ENCODE data around the gene CDH23.

The CDH23 gene

DNA sequence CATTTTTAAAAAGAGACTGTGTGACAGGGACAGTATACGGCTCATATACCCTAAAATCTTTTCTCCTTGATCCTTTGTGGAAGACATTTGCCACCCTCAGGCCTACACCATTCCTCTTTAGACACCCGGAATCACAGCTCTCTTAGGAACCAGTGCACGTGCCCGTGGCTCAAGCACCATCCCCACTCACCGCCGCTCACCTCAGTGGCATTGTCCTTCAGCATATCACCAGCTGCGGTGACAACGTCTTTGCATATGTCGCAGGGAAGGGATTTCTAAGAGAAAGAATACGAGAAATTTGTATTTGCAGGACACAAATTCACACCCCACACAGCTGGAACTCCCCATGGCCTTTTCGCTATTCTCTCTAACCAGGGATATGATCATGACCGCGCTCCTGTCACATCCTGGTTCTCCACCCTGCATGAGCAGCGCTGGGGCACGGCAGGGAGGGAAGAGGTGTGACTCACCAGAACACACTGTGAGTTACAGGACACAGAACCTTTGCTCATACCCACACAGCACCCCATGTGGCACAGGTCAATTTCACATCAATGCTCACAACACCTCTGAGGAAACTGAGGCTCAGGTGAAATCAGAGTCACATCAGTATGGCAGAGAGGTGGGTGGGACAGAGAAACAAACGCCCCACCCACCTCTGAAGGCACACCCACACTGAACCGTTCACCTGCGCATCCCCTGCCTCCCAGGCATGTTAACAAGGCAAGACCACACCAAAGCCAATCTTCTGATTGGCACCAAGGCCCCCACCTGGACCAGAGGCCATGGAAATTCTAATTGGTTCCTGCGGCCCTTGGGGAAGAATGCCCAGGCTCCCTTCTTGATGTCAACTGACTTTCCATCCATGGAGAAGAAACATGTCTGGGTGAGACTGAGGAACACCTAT is 435.2 kb downstream of the CDH23 start:
- DNase-seq = no peak

DNA sequence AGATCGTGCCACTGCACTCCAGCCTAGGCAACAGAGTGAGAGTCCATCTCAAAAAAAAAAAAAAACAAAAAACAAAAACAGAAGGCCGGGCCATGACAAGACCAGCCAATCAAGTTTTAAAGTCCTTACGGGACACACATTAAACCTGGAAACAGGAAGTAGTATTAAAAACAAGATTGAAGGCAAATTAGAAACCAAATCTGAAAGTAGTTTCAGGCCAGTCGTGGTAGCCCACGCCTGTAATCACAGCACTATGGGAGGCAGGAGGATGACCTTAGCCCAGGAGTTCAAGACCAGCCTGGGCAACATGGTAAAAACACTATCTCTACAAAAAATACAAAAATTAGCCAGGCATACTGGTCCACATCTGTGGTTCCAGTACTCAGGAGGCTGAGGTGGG is 436.2 kb downstream of the CDH23 start:
- no peak for DNase-seq

DNA sequence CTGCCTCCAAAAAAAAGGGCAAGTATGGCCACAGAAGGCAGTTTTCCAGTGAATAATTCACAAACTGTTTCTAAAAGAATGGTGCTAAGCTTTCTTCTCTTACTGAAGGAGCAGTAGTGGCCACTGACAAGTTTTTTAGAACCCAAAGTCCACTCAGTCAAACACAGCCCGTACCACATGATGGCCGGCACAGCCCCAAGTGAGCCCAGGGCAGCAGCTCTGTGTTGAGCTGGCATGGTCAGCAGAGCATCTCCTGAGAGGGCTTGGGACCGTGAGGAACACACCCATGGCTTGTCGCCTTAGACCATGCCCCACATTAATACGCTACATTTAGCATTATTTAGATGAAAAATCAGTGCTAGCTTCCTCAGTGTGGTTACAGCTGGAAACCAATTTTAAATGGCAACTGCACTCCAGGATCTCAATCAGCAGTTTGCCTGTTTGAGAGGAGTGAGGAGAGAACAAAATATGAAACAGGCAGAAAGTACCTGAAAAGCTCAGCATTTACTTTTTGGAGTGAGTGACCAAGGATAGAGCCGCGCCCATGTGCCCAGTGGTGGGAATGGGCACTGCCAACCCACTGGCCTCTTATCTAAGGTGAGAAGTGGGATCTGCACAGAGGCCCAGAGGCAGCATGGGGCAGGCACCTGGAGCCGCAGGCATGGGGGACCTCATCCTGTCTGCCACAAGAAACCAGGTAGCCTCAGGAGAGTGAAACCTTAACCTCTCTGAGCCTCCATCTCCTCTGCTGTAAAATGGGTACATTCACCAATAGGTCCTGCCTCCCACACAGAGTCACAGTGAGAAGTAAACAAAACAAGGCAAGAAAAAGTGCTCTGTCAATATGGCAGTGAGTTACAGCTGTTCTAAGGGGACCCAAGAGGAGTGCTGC is 437.0 kb downstream of the CDH23 start:
- no peak for DNase-seq

DNA sequence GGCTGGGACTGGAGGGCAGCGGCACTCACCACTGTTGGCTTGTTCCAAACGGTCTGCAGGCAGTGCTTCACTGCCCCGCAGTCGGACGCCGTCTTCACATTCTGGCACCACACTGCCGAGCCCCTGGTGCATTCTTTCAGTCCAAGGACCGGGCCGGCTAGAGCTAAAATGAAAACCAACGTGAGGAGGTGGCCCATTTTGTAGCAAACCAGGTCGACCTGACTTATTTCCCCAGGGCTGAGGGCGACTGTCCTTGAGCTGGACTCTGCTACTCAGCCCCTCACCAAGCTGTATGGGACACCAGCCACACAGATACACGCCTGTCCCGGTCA is 437.6 kb downstream of the CDH23 start:
- DNase-seq = no peak

DNA sequence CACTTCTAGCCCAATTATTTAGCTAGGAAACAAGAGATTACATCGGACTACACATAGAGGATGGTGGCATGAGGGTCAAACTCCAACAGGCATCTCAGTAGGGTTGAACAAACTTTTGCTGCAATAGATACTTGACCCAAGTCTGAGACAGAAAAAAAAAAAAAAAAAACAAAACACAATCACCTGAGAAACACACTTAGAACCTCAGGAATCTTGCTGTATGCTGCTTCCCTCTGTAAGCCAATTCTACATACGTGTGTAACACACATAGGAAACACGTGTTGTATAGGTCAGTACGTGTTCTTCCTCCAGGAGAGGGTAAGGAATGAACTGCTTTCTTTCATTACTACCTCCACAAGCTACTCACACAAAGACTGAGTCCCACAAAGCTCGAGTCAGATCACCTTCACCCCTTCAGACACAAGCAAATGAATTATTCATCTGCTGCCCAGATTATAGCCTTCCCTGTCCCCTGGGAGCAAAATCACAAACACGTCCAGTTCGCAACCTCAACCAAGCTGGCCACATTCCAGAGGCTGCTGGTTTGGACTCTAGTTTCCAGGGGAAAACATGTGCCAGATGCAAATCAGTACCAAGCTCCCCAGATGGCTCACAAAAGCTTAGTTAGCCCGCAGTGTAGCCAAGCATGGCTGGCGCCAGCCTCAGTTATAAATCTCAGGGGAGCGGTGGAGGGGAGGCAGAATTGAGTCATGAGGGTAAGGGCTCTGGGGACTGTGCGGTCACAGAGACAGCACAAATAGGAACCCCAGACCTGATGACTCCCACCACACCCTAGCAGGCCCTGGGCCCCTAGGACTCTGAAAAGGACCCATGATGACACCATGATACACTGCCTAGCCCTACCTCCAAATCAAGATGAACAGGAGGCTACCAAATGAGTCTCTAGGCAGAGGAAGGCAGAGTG is 439.2 kb downstream of the CDH23 start:
- peak; percentile 55 for DNase-seq

DNA sequence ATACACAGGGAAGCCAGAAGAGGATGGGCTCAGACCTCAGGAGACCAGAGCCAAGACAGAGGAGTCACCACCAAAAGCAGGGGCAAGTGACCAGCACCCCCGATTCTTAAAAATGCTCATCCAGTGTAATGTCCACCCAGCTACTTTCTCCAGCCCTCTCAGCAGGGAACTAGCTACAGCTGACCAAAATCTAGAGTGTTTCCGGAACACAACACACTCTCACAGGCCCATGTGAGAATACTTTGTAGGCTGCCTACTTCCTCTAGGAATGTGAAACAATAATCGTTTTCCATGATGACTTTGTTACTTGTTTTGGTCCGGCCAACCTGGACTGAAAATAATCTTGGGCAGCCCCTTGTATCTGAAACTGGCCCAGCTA is 439.9 kb downstream of the CDH23 start:
- DNase-seq = no peak

DNA sequence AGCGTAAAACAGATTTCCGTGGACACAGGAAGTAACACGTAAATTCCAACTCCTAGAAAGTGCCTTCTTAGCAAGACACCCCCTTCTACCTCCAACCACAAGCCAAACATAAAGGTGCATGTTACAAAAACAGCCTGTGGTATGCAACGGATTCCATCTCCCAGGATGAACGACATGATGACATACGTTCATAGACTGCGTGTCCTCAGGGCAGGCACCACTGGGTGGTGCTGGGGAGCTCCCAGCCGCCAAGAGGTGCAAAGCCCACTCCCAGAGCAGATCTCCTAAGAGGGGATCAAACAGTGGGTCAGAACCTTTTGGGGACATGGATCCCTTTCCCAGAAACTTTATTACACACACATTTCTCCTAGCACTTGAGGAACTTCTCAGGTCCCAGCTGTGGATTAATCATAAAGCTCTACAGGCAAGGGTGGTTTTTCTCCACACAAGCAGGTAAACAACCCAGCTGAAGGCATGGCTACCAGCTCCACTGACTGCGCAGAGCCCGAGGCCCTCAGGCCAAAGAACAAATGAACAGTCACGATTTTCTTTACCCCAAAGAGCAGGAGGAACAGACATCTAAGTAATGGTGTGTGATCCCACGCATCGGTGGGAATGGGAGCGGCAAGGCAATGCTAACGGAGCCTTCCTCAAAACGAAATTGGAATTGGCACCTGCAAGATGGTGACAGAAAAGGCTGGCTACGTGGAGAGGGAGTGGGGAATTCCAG is 440.5 kb downstream of the CDH23 start:
- DNase-seq = no peak

DNA sequence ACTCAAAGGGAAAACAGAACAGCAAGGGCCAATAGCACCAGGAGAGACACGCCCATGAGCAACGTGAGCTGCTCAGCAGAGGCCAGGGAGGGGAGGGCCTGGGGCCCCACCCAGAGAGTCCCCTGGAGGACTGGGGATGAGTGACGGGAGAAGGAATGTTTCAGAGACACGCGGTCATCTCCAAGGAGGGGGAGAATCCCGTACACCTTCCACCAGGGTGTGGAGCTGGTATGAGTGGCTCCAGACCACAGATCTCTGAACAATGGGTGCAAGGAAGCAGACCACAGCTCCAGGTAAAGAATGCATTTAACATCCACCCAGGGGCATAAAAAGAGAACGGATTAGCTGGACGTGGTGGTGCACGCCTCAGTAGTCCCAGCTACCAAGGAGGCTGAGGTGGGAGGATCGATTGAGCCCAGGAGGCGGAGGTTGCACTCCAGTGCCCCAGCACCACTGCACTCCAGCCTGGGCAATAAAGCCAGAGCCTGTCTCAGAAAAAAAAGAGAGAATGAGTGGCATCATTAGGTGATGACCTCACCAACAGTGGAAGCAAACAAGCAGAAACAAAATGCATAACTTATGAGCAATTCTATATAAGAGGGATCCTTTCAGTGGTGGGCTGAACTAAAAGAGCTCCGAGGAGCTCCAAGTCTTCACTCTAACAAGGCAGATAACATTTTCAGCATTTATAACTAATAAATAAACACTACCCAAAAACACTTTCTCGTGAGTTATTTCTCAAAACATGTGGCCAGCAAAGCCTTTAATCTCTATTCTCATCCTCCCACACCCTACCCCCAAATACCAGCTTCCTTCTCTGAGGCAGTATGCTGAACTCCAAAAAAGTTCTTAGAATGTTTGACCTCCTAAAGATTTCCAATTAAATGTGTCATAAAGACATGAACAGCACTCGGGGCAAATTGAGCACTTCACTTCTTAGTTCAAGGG is 441.8 kb downstream of the CDH23 start:
- no peak for DNase-seq

DNA sequence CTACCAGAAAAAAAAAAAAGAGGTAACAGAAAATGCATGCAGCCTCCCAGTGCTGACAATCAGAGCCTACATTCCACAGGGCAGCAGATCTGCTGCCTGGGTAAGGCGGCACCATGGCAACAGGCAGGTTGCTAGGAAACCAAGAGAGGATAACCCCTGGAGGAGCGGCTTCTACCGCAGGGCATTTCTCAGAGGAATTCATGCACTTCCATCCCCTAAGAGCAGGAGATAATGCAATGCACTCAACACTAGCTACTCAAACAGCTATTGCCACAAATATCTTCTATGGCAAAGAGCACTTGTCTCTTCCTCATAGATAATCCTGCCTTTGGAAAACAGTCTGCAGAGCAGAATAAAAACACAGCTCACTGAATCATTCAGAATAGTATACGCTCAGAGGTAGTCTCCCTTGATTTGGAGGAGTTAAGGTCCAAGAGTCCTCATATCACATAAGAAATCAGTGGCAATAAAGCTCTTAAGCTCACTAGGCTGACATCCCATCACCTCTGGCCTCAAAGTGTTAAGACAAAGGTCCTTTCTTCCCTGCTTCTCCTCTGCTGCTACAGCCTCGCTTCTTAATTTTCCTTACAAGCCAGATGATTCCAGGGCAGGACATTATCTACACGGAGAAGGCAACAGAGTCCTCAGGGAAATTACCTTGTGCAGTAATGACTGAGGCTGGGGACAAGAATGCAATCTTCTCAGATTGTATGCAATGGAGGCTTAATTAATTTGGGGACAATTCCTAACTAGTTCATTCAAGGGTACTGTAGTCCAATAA is 443.6 kb downstream of the CDH23 start:
- DNase-seq = no peak

DNA sequence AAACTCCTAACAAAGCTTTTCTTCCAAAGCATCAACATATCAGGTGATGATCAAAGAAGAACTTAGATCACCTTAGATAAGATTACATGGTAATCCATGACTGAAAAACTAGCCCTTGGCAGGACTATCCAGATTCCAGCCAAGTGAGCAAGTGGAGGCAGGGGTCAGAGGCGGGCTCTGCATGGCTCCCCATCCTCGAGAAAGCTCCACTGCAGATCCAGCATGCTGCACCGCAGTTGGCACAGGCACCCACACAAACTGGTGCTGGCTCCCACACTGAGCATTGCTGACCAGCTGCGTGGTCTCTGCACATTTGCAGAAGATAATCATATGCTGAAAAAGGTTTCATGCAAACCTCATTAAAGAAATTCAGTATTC is 444.2 kb downstream of the CDH23 start:
- no peak for DNase-seq

DNA sequence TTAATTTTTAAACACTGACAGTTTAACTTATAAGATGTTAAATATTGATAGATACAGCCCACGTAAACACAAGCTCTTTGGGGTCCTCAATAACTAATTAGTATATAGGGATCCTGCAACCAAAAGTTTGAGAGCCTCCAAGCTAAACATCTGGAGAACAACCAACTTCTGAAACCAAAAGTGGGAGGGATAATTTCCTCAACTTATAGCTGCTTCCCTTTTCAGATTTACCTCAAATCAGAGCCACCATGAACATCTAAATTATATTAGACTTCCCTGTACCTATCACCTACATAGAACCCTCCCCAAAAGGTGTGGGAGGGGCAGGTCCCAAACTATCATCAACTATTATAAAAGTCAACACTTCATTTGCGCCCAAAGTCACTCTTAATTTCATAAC is 445.7 kb downstream of the CDH23 start:
- no peak for DNase-seq

DNA sequence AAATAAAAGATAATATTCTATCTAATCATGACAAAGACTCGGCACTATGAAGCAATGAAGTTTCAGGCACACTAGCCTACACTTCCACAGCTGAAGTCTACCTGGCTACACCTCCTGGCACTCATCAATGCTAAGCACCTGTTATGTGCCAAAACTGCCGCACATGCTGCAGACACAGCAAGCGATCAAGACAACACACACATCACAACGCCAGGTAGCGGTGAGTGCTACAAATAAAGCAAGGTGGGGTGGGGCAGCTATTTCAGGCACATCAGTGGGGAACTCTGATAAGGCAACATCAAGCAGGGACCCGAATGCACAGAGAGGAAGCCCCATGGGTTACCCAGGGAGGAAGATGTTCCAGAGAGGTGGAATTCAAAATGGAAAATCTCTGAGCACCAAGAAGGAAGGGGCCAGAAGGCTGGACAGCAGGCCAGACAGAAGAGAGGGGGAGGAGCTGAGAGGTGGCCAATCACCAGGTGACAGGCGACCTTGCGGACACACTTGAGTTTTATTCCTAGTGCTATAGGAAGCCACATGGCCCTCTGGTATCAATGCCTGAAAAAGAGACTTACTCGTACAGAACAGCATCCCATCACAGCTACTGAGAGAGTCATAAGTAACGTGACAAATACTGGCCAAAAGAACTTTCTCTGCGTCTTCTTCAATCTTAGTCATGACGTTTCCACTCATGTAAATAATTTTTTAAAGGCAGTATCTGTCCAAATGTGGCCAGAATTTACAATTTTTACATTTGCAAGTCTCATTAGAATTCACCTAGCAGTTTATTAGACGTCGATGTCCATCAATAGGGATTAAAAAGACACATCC is 446.4 kb downstream of the CDH23 start:
- DNase-seq = no peak

DNA sequence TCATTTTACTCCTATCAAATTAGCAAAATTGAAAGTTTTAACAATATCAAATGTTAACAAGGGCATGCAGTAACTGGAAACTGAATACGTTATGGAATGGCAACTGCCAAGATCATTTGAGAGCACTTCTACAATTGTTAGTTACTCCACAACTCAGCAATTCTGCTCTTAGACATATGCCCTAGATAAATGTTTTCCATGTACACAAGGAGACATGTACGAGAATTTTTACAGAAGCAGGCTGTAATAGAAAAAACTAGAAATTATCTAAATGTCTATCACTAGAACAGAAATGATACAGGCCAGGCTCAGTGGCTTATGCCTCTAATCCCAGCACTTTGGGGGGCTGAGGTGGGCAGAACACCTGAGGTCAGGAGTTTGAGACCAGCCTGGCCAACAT is 447.4 kb downstream of the CDH23 start:
- DNase-seq = no peak

DNA sequence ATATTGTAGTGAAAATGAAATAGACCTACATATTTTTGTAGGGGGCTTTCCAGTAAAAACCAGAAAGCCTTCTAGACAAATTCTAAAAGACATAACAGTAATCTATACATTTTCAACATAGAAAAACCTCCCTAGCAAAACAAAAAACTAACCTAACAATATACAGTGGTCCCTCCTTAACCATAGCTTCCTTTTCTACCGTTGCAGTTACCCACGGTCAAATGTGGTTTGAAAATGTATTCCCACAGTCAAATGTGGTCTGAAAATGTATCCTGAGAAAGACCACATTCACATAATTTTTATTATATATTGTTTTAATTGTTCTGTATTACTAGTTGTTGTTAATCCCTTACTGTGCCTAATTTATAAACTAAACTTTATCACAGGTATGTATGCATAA is 448.0 kb downstream of the CDH23 start:
- DNase-seq = no peak

DNA sequence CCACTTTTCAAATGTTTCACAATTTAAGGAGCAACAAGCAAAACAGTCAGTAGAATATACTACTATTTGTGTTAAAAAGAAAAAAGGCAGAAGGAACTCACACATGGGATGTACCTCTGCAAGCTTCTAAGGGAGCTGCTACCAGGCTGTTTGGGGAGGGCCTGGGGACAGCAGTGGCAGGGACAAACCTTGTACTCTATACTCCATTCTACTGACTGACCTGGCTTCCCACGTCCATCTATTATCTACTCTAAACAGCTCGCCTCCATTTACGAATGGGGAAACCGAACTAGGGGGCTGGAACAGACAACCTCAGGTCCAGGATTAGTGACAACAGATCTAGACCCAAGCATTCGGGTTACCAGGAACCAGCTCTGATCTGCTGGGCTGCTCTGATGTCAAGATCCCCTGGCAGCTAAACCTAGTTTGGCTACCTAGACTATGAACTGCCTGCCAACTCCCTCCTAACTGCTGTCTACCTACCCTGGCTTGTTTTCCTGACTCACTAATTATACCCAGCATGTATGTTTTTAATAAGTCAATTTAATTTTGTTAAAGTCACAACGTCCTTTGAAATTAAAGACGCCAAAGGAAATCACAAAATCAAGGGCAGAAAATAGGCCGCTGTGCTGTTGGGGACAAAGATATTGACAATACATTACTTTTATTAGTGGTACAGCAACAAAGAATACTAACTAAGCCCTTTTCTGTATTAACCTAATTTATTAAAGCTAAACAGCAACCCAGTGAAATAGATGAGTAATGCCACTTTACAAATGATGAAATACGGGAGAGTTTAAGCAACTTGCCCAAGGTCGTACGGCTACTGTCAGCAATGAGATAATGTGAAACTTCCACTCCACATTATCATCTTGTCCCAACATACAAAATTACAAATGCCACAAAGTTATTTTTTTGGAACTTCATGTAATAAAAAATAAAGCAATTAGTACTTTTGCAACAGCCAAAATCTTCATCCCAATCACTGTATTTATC is 449.0 kb downstream of the CDH23 start:
- no peak for DNase-seq

DNA sequence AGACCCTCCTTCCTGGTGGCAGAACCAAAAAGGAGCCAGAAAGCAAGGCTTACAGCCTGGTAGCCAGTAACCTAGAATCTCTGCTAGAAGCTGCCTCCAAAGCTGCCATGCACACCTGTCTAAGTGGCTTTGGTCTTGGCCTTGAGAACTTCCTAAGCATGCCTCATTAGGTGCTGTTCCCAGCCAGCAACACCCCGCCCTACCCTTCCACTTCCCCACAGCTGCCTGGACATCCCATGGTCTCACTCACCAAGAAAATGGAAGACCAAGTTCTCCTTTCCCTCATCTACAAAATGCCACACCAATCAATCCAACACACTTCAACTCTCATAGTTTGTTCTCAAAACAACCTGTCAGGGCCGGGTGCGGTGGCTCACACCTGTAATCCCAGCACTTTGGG is 450.1 kb downstream of the CDH23 start:
- DNase-seq = no peak

DNA sequence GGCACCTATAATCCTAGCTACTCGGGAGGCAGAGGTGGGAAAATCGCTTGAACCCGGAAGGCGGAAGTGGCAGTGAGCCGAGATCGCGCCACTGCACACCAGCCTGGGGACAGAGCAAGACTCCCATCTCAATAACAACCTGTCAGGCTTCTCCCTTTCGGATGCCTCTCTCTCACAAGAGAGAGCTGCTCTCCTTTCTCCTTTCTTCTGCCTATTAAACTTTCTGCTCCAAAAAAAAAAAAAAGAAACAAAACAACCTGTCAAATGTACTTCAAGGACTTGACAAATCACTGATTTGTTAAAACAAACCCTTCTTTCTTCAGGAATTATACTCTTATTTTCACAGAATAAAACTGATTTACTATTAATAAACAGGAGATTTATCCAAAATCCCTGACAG is 450.7 kb downstream of the CDH23 start:
- no peak for DNase-seq
